ENCODE results near the gene CFAP68. TPM values are rescaled to one million over a fixed set of nuclear protein-coding genes. Genes with fewer than 3 reads are reported as not detected.

The CFAP68 gene
- total RNA-seq, 1 experiment from 2014 or later, result 23.4 TPM

GRCh38 chr11:111911563-111912401 lies 32.4 kb downstream of the CFAP68 start, which contains the start of gene CRYAB:
Gene CRYAB, minus strand, starts transcription at chr11:111911770. Its CDS starts 46 bp downstream, at chr11:111911724.
- Histone ChIP-seq H2AFZ (ENCODE audit: low read length) (no peak within 1 kb of the TSS), H3K9ac (ENCODE audit: extremely low read depth, insufficient read length, low read length) (no peak within 1 kb of the TSS), H4K20me1 (ENCODE audit: control insufficient read depth, insufficient read depth, insufficient read length) (no peaks in the 10 kb centered on the region), H3K4ac (ENCODE audit: low read depth, low read length) (no peak within 1 kb of the TSS), H3K14ac (ENCODE audit: insufficient read depth, low read length) (no peak within 1 kb of the TSS), H3K27me3 (ENCODE audit: insufficient read depth, low read length) (no peaks in the 10 kb centered on the region), H3K23me2 (ENCODE audit: insufficient read length, low read depth, low read length, poor library complexity, severe bottlenecking) (no peaks in the 10 kb centered on the region), H3K4me1 (ENCODE audit: insufficient read depth, low read length) (0 out of 2 replicates have a peak, but pooled peaks cover 2% of the 10 kb centered on the region), H3K79me1 (ENCODE audit: insufficient read depth, low read depth, low read length, poor library complexity, severe bottlenecking) (no peaks in the 10 kb centered on the region), H4K5ac (ENCODE audit: insufficient read length, low read depth, low read length) (no peak within 1 kb of the TSS), H2AK5ac (ENCODE audit: insufficient read length, low read length) (no peak within 1 kb of the TSS), H2BK12ac (ENCODE audit: insufficient read length, low read depth, low read length) (no peak within 1 kb of the TSS), H3K4me2 (ENCODE audit: insufficient read depth, insufficient read length, low read length) (no peak within 1 kb of the TSS), H4K91ac (ENCODE audit: insufficient read length, low read depth, low read length) (no peak within 1 kb of the TSS), H3K79me2 (ENCODE audit: insufficient read depth, low read length) (no peaks in the 10 kb centered on the region), H2BK5ac (ENCODE audit: insufficient read length, low read length) (no peak within 1 kb of the TSS), H3K18ac (ENCODE audit: insufficient read length, low read depth, low read length) (no peak within 1 kb of the TSS), H3K9me3 (ENCODE audit: control insufficient read depth, low read depth, low read length) (no peaks in the 10 kb centered on the region), H2BK20ac (ENCODE audit: low read depth, low read length, poor library complexity, severe bottlenecking) (no peak within 1 kb of the TSS), H3K56ac (ENCODE audit: insufficient read length, low read depth, low read length) (no peak within 1 kb of the TSS), H3K27ac (ENCODE audit: insufficient read length, low read depth, low read length) (no peak within 1 kb of the TSS), H2BK120ac (ENCODE audit: low read depth, low read length, poor library complexity, severe bottlenecking) (no peak within 1 kb of the TSS), H3K23ac (ENCODE audit: insufficient read length, low read depth, low read length) (no peak within 1 kb of the TSS), H2BK15ac (ENCODE audit: low read depth, low read length) (no peak within 1 kb of the TSS), H4K8ac (replicated peaks; ENCODE audit: insufficient read length, low read depth, low read length) (no peak within 1 kb of the TSS), H3T11ph (ENCODE audit: low read length) (no peak within 1 kb of the TSS)
- Mint-ChIP-seq H3K36me3 (ENCODE audit: insufficient read depth in 1 of 3, low read depth in 3 of 3) (no peaks in the 10 kb centered on the region), H3K27ac (peak within 1 kb of the TSS in 1 of 3 experiments; percentile 93; a peak in 1 of 7 replicates), H3K4me1 (peaks cover 21 to 37% of the 10 kb centered on the region in 2 experiments), H3K27me3 (ENCODE audit: low read depth) (no peaks in the 10 kb centered on the region), H3K9me3 (no peaks in the 10 kb centered on the region), H3K4me3 (no peak within 1 kb of the TSS; a peak in 1 of 5 replicates)
- peak; percentile 39 for DNase-seq
- no CpG with 5 or more reads among the region's 17 CpGs for WGBS (ENCODE audit: extremely low coverage, insufficient read length, low lambda C conversion rate)
- no peak for TF ChIP-seq CTCF (conservative IDR thresholded peaks at IDR 0.05)

All from H9 (cell line).